NCI-H82 (cell line): ENCODE measurements around the gene TUT7.
A peak's percentile ranks its signal among the peaks of the same experiment; 100 is the strongest.
"Not testable (repeated sequence)": the region's sequence is repeated elsewhere in the genome, so short reads cannot be mapped to it uniquely, and the experiment has no call there.

Source experiments
- DNase-seq: peaks from one replicate; lab custom pipeline; 2025; lab: John Stamatoyannopoulos, UW

The TUT7 gene

GRCh38 chr9:86354011-86354817 is at the start of gene TUT7:
TUT7 (minus strand) TSS chr9:86354410; CDS start chr9:86353199, 1,211 bp downstream.
- DNase-seq: peak; percentile 96

GRCh38 chr9:86402591-86402990 is 48.4 kb upstream of the TUT7 start:
- DNase-seq: no peak

- no peak for DNase-seq
These were observed 42.2 kb upstream of the TUT7 start for GRCh38 chr9:86396412-86396811.

GRCh38 chr9:86390184-86390583 is 36.0 kb upstream of the TUT7 start:
- DNase-seq: not testable (repeated sequence)

- DNase-seq: no peak
These were observed 35.4 kb upstream of the TUT7 start for GRCh38 chr9:86389628-86390027.

GRCh38 chr9:86387376-86387775 is 33.2 kb upstream of the TUT7 start:
- no peak for DNase-seq

- not testable (repeated sequence) for DNase-seq
These were observed 28.8 kb upstream of the TUT7 start for GRCh38 chr9:86383000-86383399.

GRCh38 chr9:86376016-86376415 is 21.8 kb upstream of the TUT7 start:
- DNase-seq: no peak

GRCh38 chr9:86369810-86370209 is 15.6 kb upstream of the TUT7 start:
- no peak for DNase-seq

- DNase-seq: no peak
These were observed 14.8 kb upstream of the TUT7 start for GRCh38 chr9:86368871-86369521.

GRCh38 chr9:86361176-86361575 is 7.0 kb upstream of the TUT7 start:
- no peak for DNase-seq

- DNase-seq: no peak
These were observed 5.1 kb upstream of the TUT7 start for GRCh38 chr9:86359151-86359879.

- no peak for DNase-seq
These were observed 3.0 kb upstream of the TUT7 start for GRCh38 chr9:86356871-86357866.

GRCh38 chr9:86355814-86356213 is 1.6 kb upstream of the TUT7 start:
- DNase-seq: no peak

GRCh38 chr9:86354818-86355309 is 654 bp upstream of the TUT7 start:
- DNase-seq: no peak

GRCh38 chr9:86353655-86354010 is 577 bp downstream of the TUT7 start:
- peak; percentile 56 for DNase-seq

GRCh38 chr9:86352440-86353077 is 1.7 kb downstream of the TUT7 start:
- no peak for DNase-seq

GRCh38 chr9:86351880-86352279 is 2.3 kb downstream of the TUT7 start:
- no peak for DNase-seq

GRCh38 chr9:86350006-86350760 is 4.0 kb downstream of the TUT7 start:
- no peak for DNase-seq

GRCh38 chr9:86349271-86349670 is 4.9 kb downstream of the TUT7 start:
- DNase-seq: no peak
